Hepatocyte (in vitro differentiated cells): ENCODE results near the gene SMIM9.

ENCODE experiments used
- CTCF ChIP-seq: fragments of 200-600 bp; sonication (generic); IDR thresholded peaks from 2 replicates; pipeline ENCODE4 v1.5.1; 2016; ENCODE audit warnings: antibody characterized with exemption, mild to moderate bottlenecking; ENCODE audit not compliant: poor library complexity
- EZH2 ChIP-seq: fragments of 200-600 bp; sonication (generic); IDR thresholded peaks from 2 replicates; pipeline ENCODE4 v1.6.1; 2016; ENCODE audit warnings: antibody characterized with exemption, mild to moderate bottlenecking, borderline replicate concordance
- EZH2phosphoT487 ChIP-seq: fragments of 200-600 bp; sonication (generic); IDR thresholded peaks from one replicate; pipeline ENCODE4 v1.6.1; 2018; ENCODE audit warnings: antibody characterized with exemption, mild to moderate bottlenecking, low read depth, moderate library complexity; ENCODE audit not compliant: unreplicated experiment, severe bottlenecking

- no peak for TF ChIP-seq CTCF
- no peak for TF ChIP-seq EZH2
- TF ChIP-seq EZH2phosphoT487: no peak
Measured at GRCh38 chrX:154802947-154803346, 31.5 kb downstream of the SMIM9 start.
